ENCODE data around the gene SLAMF1. TPM values are rescaled to one million over a fixed set of nuclear protein-coding genes. Genes with fewer than 3 reads are reported as not detected.

SLAMF1 gene
- total RNA-seq, 1 donor from 2014 or later, result not detected

- TF ChIP-seq CTCF (IDR thresholded peaks at IDR 0.05), result no peak
- no peak overlapping the region for H3K27ac ChIP-seq
- no peaks in the 10 kb centered on the region for H3K27me3 ChIP-seq
- H3K36me3 ChIP-seq, result no peaks in the 10 kb centered on the region
- H3K9me3 ChIP-seq, result no peaks in the 10 kb centered on the region
- no peak overlapping the region for H3K4me3 ChIP-seq
- DNase-seq (ENCODE audit: low spot score in 2 of 2), result no peak
- intact Hi-C loops (cut with DNase I), result no loop called here
- H3K4me1 ChIP-seq, result no peaks in the 10 kb centered on the region
Observed at GRCh38 chr1:160674415-160674814, 27.6 kb upstream of the SLAMF1 start.

GRCh38 chr1:160672789-160673695 is 26.2 kb upstream of the SLAMF1 start:
- DNase-seq (ENCODE audit: low spot score in 2 of 2), result no peak
- no peak overlapping the region for H3K4me3 ChIP-seq
- peaks cover 0 to 6% of the 10 kb centered on the region in 2 donors for H3K9me3 ChIP-seq
- H3K4me1 ChIP-seq, result no peaks in the 10 kb centered on the region
- no peak overlapping the region for H3K27ac ChIP-seq
- no peaks in the 10 kb centered on the region for H3K36me3 ChIP-seq
- H3K27me3 ChIP-seq, result no peaks in the 10 kb centered on the region
- no peak for TF ChIP-seq CTCF (IDR thresholded peaks at IDR 0.05)
- intact Hi-C loops (cut with DNase I), result no loop called here

DNA sequence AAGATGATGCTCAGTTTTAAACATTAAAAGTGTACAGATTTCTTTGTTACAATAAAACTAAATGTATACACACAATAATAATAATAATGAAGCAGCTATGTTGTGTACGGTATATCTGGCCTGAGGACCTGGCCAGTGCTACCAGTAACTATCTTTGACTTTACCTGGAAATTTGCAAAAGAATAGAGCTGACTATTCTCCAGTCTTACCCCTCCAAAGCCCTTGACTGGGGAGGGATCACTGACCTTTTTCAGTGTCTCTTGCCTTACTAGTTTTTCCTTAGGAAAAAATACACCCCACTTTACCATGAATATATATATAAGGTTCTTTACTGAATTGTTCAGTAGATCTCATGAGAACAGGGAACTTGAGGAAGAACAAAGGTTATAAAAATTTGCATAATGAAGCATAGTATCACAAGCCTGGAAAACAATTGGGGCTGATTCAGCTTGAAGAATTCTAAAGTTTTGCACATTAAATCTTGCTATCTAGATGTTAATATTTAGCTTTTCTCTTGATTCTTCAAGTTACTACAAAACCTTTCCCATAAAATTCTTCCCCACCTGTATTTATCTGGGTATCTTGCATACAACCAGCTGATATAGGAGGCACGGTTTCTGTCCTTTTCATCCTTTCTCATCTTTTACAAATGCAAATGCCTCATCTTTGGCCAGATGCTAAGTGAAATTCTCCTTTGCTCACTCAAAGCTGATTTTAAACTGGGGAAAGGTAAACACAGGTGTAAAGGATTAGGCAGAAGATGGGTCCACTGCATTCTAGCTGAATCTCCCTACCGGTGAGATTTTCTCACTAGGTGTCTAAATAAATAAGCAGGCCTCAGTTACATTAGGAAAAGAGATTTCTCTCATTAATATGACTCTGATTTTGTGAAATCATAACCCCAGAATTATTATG is 25.0 kb upstream of the SLAMF1 start:
- H3K9me3 ChIP-seq, result peaks cover 0 to 6% of the 10 kb centered on the region in 2 donors
- no peaks in the 10 kb centered on the region for H3K27me3 ChIP-seq
- no peak overlapping the region for H3K27ac ChIP-seq
- TF ChIP-seq CTCF (IDR thresholded peaks at IDR 0.05), result no peak
- H3K4me1 ChIP-seq, result no peaks in the 10 kb centered on the region
- no peak overlapping the region for H3K4me3 ChIP-seq
- no peaks in the 10 kb centered on the region for H3K36me3 ChIP-seq
- DNase-seq (ENCODE audit: low spot score in 2 of 2), result no peak
- intact Hi-C loops (cut with DNase I), result no loop called here

DNA sequence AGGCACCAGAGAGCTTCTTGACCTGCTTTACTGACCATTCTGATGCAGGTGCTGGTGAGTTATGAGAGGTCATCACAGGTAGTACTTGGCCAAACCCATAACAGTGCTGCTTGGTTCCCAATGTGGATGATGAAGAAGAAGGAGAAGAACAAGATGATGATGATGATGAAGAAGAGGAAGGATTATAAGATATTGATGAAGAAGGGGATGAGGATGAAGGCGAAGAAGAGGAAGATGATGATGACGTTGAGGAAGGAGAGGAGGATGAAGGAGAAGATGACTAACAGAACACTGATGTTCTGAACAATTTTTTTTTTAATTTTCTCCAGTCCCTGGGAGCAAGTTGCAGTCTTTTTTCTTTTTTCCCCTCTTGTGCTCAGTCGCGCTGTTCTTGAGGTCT is 23.9 kb upstream of the SLAMF1 start:
- Histone ChIP-seq H3K4me3 (no peak overlapping the region), H3K27me3 (no peaks in the 10 kb centered on the region), H3K4me1 (no peaks in the 10 kb centered on the region), H3K27ac (no peak overlapping the region), H3K9me3 (peaks cover 0 to 6% of the 10 kb centered on the region in 2 donors), H3K36me3 (no peaks in the 10 kb centered on the region)
- intact Hi-C loops (cut with DNase I), result no loop called here
- TF ChIP-seq CTCF (IDR thresholded peaks at IDR 0.05), result no peak
- DNase-seq (ENCODE audit: low spot score in 2 of 2), result no peak

DNA sequence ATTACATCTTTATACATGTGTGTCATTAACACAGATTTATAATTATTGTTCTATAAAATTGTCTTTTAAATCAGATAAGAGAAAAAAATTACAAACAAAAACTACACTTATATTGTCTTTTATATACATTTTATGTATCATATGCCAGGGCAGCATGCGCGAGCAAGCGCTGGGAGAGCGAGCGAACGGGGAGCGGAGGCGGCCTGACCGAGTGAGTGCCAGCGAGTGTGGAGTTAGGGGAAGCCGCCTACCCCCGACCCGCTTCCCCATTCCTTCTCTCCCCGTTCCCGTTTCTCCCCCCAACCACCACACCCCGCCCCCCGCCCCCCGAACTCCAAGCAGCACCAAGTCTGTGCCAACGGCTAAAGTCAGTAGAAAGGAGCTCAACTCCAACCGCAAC is 23.0 kb upstream of the SLAMF1 start:
- no peak overlapping the region for H3K27ac ChIP-seq
- no peak for TF ChIP-seq CTCF (IDR thresholded peaks at IDR 0.05)
- no peaks in the 10 kb centered on the region for H3K4me1 ChIP-seq
- H3K9me3 ChIP-seq, result peaks cover 0 to 6% of the 10 kb centered on the region in 2 donors
- no peak overlapping the region for H3K4me3 ChIP-seq
- no peaks in the 10 kb centered on the region for H3K27me3 ChIP-seq
- no peak for DNase-seq (ENCODE audit: low spot score in 2 of 2)
- H3K36me3 ChIP-seq, result no peaks in the 10 kb centered on the region
- intact Hi-C loops (cut with DNase I), result no loop called here
